Measurements from ENCODE around the gene ZKSCAN1. TPM values are rescaled to one million over a fixed set of nuclear protein-coding genes. Genes with fewer than 3 reads are reported as not detected.

ZKSCAN1 gene
- total RNA-seq, 3 donors from 2014 or later: 105 to 153 (median 129) TPM

DNA sequence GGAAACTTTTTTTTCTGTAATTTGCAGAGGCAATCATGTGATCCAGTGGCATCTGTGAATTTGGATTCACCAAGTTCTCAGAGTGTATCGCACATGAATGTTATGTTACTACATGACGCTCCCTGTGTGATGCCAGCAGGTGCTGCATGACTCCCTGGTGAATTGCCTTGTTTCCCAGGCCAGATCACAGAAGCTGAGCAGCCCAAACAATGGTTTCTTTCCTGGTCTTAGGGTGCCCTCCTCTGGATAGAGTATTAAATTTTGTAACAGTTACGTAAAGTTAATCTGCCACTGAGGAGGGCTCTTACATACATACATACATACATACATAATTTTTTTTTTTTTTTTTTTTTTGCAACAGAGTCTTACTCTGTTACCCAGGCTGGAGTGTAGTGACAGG, 37.8 kb downstream of the ZKSCAN1 start:
- TF ChIP-seq, protein P1, sequence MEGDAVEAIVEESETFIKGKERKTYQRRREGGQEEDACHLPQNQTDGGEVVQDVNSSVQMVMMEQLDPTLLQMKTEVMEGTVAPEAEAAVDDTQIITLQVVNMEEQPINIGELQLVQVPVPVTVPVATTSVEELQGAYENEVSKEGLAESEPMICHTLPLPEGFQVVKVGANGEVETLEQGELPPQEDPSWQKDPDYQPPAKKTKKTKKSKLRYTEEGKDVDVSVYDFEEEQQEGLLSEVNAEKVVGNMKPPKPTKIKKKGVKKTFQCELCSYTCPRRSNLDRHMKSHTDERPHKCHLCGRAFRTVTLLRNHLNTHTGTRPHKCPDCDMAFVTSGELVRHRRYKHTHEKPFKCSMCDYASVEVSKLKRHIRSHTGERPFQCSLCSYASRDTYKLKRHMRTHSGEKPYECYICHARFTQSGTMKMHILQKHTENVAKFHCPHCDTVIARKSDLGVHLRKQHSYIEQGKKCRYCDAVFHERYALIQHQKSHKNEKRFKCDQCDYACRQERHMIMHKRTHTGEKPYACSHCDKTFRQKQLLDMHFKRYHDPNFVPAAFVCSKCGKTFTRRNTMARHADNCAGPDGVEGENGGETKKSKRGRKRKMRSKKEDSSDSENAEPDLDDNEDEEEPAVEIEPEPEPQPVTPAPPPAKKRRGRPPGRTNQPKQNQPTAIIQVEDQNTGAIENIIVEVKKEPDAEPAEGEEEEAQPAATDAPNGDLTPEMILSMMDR (IDR thresholded peaks at IDR 0.05): no peak
- DNase-seq (peak in 1 of 3 donors; percentile 64), ATAC-seq (peak; percentile 78)
- intact Hi-C loops (cut with DNase I, micrococcal nuclease): loop anchor here (5.0 to 10.0 kb wide), 2 partner anchors 58 to 61 kb away; no protein-coding TSS in a partner anchor
- Histone ChIP-seq H3K4me1 (ENCODE audit: low read depth) (peaks cover 17% of the 10 kb centered on the region), H3K9me3 (no peaks in the 10 kb centered on the region), H3K4me3 (no peak overlapping the region), H3K36me3 (ENCODE audit: low read depth) (no peaks in the 10 kb centered on the region)

DNA sequence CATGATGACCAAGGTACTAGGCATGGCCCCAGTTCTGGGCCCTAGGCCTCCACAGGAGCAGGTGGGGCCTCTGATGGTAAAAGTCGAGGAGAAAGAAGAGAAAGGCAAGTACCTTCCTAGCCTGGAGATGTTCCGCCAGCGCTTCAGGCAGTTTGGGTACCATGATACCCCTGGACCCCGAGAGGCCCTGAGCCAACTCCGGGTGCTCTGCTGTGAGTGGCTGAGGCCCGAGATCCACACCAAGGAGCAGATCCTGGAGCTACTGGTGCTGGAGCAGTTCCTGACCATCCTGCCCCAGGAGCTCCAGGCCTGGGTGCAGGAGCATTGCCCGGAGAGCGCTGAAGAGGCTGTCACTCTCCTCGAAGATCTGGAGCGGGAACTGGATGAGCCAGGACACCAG, 41.6 kb downstream of the ZKSCAN1 start:
- ATAC-seq (no peak), DNase-seq (no peak)
- Histone ChIP-seq H3K4me3 (no peak overlapping the region), H3K9me3 (no peaks in the 10 kb centered on the region), H3K4me1 (ENCODE audit: low read depth) (peaks cover 5% of the 10 kb centered on the region), H3K36me3 (ENCODE audit: low read depth) (no peaks in the 10 kb centered on the region)
- intact Hi-C loops (cut with DNase I, micrococcal nuclease): loop anchor here in 1 of 2 donors (10.0 kb wide), 1 partner anchor 62 kb away; no protein-coding TSS in a partner anchor
- TF ChIP-seq, protein P1 (IDR thresholded peaks at IDR 0.05): no peak

DNA sequence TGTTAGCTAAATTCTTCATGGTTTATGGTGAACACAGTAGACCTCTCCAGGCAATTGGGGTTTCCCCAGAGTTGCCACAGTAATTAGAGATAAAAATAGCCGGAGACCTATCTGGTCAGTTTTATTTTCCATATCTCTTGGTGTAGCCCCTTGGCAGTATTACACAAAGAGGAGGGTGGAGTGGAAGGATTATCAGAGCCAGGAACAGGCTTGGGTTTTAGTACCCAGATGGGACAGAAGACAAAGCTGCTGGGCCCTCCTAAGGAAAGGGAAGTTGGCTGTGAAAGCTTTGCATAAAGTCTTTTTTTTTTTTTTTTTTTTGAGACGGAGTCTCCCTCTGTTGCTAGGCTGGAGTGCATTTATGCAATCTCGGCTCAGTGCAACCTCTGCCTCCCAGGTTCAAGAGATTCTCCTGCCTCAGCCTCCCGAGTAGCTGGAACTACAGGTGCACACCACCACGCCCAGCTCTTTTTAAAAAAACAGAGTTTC, 43.9 kb downstream of the ZKSCAN1 start:
- intact Hi-C loops (cut with DNase I, micrococcal nuclease): loop anchor here in 1 of 2 donors (10.0 kb wide), 1 partner anchor 64 kb away; no protein-coding TSS in a partner anchor
- DNase-seq (no peak), ATAC-seq (no peak)
- Histone ChIP-seq H3K4me3 (no peak overlapping the region), H3K4me1 (ENCODE audit: low read depth) (no peaks in the 10 kb centered on the region), H3K36me3 (ENCODE audit: low read depth) (no peaks in the 10 kb centered on the region), H3K9me3 (no peaks in the 10 kb centered on the region)
- TF ChIP-seq, protein P1 (IDR thresholded peaks at IDR 0.05): no peak

DNA sequence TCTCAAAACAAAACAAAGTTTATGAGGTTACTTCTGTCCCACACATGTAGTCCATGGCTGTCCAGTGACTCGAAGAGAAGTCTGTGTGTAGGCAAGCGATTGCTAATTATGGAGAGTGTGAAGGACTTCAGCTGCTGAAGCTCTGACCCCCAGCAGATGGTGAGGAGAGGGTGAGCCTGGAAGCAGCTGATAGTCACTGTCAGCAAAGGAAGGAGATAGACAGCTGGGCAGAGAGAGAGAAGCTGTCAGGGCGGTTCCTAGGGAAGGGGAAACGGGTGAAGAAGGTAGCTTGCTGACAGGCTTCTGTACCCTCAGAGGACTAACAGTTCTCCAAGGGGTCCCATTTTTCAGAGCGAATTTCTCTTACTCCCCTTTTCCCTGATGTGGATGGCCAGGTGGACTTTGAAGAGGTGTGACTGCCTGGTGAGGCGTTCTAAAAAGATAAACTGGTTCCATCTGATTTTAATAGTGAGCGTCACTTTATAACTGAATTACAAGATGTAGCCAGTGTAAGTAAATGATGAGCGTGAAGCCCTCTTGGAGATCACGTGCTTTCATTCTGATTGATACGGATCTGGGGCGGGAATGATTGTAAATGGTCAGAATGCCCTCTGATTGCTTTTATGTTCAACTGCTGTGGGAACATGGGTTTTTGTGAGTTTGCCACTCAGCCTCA, 46.3 kb downstream of the ZKSCAN1 start:
- Histone ChIP-seq H3K4me1 (ENCODE audit: low read depth) (no peaks in the 10 kb centered on the region), H3K36me3 (ENCODE audit: low read depth) (no peaks in the 10 kb centered on the region), H3K9me3 (no peaks in the 10 kb centered on the region), H3K4me3 (no peak overlapping the region)
- no peak for DNase-seq
- ATAC-seq: no peak
- TF ChIP-seq, protein P1 (IDR thresholded peaks at IDR 0.05): no peak
- intact Hi-C loops (cut with DNase I, micrococcal nuclease): no loop called here

DNA sequence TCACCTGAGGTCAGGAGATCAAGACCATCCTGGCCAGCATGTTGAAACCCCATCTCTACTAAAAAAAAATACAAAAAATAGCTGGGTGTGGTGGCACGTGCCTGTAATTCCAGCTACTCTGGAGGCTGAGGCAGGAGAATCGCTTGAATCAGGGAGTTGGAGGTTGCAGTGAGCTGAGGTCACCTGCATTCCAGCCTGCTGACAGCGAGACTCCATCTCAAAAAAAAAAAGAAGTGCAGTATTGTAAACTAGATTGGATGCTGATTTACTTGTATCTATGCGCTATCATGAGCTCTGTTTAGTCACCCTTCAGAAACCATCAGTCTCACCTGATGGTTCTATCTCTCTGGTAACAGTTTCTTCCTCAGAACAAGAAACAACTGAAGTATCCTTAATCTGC, 48.0 kb downstream of the ZKSCAN1 start:
- no peaks in the 10 kb centered on the region for H3K4me1 ChIP-seq (ENCODE audit: low read depth)
- TF ChIP-seq, protein P1 (IDR thresholded peaks at IDR 0.05): no peak
- intact Hi-C loops (cut with DNase I, micrococcal nuclease): no loop called here
- H3K9me3 ChIP-seq: no peaks in the 10 kb centered on the region
- no peak for ATAC-seq
- H3K36me3 ChIP-seq (ENCODE audit: low read depth): no peaks in the 10 kb centered on the region
- H3K4me3 ChIP-seq: no peak overlapping the region
- DNase-seq: no peak
